Stimulated activated CD4-positive, alpha-beta T cell treated with anti-CD3 and anti-CD28 coated beads, Interleukin-12 subunit alpha, Interleukin-12 subunit beta, amount 100 ng/mL, for 24 hours (primary cell): ENCODE measurements around the gene DSC2.

ENCODE experiments used
- DNase-seq, 2 experiments: peaks; one replicate each; pipeline ENCODE4 v3.0.0-alpha.2; 2020; ENCODE audit warnings: low read depth in 2 of 2

Gene DSC2

DNA sequence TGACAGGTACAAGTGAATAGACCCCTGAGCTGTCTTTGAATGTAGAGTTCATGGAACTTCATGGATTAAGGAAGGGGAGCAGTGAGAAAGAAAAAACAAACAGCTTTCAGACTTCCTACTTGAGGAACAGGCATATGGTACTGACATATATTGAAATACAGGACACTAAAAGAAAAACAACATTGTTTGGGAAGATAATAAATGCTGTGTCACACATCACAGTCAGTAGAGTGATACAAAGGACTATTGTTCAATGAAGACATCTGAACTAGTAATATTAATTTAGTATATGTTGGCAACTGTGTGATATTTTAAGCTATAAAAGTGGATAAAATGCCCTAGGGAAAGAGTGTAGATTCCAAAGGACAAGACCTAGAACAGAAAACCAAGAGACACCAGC lies 3.3 kb downstream of the DSC2 start:
- no peak for DNase-seq

DNA sequence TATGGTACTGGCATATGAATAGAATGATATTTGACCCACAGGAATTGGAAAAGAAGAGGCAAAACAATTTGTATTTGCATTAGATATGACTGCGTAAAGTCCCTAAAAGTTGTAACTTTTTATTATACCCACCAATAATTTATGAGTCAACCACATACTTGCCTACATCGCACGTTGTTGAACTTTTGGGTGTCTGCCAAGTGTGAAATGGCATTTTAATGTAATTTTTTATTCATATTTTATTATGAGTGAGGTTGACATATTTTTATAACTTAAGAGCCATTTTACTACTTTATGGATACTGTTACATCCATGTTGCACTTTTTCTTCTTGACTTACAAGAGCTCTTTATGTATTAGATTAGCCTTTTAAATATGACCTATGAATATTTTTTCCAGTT lies 4.6 kb downstream of the DSC2 start:
- DNase-seq = no peak

DNA sequence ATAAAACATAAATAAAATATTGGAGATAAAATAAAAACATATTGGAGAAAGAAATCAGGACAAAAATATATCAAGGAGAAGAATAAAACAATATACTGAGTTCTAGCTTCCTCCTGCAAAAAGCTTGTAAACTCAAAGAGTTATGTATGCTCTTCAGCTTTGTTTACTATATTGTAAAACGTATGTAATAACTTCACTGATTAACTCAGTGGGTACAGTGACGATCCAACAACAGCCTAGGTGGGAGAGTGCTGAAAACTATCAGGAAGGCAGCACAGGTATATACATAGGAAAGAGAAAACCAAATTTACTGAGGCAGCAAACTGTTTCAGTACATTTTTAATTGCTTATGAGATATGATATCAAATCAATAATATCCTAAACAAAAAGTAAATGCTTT lies 8.3 kb downstream of the DSC2 start:
- no peak for DNase-seq

DNA sequence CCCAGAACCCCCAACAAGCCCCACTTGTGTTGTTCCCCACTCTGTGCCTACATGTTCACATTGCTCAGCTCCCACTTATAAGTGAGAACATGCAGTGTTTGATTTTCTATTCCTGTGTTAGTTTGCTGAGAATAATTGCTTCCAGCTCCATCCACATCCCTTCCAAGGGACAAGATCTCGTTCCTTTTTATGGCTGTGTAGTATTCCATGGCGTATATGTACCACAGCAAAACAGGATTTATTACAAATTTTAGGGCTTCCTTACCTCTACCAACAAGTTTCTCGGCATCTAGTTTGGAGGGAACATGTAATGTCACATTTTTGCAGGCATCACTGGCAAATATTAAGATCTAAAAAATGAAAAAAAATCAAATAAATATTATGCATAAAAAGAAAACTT lies 8.9 kb downstream of the DSC2 start:
- DNase-seq = no peak

DNA sequence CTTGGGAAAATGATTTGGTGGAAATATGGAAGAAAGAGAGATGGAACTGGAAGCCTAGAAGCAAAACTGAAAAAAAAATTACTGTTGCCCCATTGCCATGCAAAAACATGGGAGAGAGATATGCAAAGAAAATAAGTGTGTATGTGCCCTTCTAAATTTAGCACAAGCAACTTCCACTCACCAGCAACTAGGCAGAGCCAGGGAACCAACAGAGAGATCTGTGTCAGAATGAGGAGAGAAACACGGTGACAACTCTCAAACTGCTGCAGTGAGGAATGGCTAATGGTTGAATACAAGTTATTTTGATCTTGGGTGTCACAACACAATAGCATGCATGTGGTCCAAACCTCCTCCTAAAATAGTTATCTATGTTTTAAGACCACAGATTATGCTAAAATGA lies 10.9 kb downstream of the DSC2 start:
- DNase-seq = no peak

DNA sequence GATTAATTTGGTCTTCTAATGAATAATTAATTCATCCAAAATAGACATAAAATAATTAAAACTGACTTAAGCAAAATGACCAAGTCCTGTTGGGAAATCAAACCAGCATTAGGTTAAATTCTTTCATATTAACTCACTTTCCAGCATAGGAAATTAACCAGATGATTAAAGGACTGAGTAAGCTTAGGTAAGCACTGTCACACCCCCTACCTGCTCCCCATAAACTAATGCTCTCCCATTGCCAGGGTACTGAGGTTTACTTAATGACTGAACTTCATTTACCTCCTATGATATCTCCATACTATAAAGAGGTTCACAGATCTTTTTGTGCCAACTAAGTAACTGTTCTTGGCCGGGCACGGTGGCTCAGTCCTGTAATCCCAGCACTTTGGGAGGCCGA lies 13.7 kb downstream of the DSC2 start:
- DNase-seq = no peak

DNA sequence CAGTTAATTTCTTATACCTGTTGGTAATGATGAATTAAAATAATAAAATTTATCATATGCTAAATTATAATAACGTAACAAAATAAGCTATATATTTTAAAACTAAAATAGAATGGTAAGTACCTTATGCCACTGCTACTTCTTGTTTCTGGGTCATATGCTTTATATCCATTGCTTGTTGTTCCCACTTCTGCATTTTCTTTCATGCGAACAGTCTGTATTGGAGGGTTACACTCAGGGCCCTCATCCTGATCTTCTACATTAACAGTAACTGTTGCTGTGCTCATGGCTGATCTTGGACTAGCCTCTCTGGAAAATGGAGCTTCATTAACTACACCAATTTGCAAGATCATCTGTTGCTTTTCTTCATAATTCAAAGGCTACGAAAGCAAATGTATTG lies 22.2 kb downstream of the DSC2 start:
- no peak for DNase-seq

DNA sequence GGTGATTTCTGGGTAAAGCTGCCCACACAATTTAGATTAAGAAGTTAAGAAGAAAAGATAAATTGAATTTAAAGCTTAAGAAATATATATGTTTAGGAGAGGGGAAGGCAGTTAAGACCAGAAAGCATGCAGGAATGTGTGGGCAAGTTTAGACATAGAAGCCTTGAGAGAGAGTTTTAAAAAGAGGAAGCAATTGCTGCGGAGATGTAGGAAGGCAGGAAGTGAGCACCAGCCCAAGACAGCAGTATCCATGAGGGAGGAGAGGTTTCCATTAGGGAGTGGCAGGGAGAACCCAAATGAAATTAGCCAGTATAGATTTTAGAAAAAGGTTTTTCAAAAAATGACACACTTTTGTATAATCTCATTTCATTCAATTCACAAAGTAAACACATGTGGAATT lies 24.3 kb downstream of the DSC2 start:
- no peak for DNase-seq

DNA sequence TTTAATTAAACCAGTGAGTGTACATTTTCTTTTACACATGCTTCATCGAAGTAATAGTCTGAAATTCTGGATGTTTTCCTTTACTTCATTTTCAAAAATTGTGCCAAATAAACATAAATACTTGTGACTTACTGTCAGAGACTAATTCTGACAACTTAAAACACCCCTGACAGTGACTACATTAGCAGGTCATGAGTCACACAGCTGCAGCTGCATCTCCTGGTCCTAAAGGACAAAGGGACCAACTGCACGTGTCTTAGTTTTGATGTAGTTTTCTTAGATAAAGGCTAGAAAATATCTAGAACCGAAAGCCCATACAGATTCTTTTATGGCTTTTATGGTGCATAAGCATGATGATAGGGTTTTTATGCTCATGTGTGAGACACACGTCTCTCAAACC lies 30.0 kb downstream of the DSC2 start:
- DNase-seq = no peak

DNA sequence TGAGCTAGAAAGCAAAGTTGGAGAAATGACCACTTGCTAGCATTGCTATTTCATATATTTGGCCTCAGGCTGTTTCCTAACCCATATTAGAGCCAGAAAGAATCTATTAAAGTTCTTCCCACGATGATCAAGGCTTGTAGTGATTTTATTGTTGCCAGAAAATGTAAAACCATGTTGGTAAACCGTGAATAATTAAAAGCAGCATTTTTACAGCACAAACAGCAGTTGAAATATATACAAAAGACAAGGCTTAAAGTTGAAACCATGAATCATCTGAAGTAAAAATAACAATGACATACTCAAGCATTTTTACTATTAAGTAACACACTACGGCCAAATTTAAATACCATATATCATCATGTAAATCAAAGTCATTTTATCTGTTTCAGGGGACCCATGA lies 32.0 kb downstream of the DSC2 start:
- DNase-seq = no peak

DNA sequence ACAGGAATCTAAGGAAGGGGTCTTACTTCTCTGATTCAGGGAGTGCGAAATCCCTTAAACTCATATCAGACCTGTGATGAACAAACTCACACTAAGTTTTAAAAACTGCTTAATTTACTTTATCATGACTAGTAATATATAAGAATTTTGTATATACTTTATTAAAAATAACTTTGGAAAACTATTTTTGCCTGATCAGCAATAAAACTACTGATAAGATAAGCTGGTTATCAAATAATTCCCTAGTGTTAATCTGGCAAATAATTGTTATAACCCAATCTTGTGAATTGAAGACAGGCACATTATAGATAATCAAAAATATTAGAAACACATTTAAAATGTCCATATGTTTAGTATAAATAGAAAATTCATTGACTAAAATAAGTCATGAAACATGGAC lies 36.0 kb downstream of the DSC2 start:
- no peak for DNase-seq

DNA sequence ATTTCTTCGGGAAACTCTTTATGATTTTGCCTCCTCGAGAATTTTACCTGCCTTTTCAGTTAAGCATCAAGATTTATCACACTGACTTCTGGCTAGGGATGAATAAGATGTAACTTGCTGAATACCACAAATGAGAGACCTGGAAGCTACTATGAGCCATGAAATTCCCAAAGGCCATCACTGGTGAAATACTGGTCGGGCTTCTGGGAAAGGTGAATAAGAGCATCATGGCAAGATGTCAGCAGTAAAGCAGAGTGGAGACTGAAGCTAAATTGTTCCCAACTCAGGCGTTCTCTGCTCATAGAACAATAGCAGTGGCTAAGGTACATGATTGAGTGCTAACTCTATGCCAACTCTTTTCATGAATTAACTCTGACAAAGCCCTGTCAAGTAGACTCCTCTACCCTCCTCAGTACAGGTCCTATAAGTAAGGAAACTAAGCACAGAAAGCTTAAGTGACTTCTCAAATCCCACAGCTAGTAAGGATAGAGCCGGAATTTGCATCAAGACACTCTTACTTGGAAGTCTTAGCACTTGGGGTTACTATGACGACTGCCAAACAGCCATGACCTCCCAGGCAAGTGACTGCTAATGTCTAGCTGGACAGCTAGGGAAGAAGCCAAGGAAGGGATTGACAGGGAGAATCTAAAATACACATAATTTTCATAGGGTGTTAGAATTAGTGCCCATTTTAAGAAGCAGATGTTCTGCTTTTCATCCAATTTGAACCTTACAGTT lies 37.0 kb downstream of the DSC2 start:
- no peak for DNase-seq

DNA sequence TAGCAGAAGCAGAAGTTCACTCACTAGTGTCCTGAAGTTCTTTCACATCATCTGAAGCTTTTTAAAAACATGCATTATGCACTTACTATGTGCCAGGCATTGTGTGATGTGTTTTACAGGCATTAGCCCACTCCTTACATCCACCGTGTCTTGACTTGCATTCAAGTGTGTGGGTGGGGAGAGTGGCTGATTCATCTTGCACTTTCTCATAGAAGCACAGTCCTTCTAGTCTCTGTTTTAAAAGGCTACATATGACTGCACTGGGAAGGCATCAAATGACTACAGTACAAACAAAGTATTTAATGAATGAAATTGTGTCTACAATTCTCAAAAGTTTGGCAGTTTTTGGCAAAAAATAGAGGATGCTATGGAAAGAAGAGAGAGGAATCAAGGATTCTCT lies 38.1 kb downstream of the DSC2 start:
- DNase-seq = no peak

DNA sequence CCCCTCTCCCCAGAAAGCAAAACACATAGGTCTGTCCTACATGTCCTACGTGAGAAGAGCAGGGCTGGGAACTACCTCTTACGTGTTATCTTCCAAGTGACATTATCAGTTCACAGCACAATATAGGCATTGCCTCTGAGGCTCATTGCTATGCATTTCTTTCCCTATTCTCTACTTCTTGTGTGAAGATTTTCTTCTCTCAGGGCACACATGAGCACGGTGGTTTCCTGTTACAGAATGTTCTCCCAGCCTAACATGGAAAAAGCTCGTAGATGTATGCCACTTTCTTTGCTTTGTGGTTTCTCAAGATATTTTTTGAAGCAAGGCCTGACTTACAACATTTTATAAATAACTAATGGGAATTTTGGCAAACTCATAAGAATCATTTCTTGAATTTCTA lies 40.3 kb downstream of the DSC2 start:
- DNase-seq = no peak

DNA sequence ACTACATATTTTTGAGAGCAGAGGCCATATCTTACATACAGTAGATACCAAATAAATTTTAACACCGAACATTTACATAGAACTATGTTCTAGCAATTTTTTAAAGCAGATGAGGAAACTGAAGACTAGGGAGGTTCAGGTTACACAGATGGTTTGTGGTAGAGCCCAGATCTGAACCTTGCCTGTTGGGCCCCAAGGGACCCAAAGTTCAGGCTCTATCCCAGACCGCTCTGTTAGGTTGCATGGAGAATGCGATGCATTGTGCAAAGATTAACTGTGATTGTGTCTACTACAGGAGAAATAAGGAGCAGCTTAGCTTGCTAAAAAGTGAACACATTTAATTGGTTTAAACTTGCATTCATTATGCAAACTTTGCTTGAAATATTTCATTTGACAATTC lies 43.3 kb downstream of the DSC2 start:
- no peak for DNase-seq

DNA sequence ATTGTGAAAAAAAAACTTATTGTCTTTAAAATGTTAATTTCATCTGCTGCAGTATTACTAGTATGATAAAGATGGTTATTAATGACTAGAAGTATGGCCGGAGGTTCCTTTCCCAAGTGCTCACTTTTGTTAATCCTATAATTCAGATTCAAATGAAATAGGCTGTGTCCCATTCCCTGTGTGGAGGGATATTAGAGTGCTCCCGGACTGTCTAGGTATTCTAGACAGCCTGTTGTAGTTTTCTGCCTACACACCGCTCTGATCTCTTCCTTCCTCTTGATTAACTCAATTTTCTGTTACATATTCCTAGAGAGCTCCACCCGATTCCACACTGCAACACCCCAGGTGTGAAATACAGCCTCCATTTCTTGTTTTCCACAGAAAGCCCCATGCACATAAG lies 44.3 kb downstream of the DSC2 start:
- DNase-seq = no peak

DNA sequence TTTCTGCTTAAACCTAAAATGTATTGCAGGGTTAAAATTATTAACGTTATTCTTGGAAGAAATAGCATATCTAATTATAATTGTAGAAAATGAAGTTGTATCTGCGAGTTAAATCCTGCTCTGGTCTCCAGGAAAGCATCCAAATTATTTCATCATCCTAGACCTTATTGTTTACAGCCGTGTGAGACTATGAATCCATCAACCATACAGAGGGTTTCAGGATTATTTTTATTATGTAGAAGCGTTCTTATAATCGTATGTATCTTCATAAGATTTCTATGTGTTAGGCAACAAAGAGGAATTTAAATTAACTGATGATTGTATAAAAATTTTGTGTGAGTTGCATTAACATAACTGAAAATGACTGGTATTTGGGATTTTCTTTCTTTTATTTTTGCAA lies 45.2 kb downstream of the DSC2 start:
- no peak for DNase-seq

DNA sequence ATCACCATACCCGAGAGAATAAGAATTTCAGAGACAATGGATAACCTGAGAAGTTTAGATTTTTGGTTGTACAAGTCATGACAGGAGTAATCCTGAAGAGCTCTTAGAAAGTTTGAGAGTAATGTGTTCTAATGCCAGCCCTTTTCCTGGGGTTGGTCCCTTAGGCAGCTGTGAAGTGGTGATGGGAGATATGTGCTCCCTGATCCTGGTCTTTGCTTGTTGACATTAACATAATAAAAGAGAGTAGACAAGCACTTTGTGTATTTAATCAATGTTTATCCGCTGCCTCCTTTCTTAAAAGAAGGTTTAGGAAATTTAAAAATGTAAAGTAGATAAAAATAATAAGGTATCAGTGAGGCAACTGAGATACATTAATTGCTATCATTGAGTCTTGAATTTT lies 45.9 kb downstream of the DSC2 start:
- DNase-seq = no peak

DNA sequence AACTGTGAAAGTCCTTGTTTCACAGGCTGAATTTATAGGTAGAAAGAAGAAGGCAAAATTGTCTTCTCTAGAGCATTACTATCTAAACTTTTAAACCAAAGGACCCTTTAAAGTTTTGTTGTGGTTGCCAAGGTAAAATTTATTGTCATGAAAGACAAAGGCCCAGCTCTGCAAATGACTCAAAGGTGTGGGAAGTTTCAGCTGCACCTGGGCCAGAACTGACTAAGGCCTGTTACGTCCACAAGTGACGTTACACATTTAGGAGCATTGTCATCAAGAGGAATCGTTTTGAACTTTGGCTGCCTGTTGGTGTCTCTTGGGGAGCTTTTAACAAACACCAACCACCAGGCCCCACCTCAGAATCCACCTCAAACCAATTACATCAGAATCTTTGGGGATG lies 51.6 kb downstream of the DSC2 start:
- DNase-seq = no peak

DNA sequence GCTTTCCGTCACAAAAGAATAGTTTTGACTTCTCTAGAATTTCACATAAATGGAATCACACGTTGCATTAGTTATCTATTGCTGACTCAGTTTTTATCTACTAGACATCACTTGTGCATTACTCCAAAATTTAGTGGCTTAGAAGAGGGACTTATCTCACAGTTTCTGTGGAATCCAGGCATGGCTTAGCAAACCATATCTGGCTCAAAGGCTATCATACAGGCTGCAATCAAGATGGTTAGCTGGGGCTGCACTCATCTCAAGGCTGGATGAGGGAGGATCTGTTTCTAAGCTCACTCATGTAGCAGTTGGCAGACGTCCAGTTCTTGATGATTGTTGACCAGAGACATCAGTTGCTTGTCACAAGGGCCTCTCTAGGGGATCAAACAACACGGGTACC lies 53.0 kb downstream of the DSC2 start:
- DNase-seq = no peak

DNA sequence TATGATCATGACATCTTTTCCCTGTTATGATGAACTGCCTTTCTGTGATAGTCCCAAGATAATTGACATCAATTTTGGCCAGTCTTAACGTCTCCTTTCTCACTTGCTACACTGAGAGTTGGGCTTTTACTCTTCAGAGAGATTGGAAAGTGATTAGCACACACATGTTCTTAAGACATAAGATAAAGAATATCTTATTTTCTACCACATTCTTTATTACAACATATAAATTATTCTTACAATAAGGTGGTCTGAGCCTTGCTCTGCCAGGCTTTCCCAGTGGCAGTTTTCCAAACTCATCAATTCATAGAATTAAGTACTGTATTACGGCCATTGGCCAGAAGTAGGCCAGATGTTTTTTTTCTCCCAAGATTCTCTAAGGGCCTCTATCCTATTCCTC lies 54.0 kb downstream of the DSC2 start:
- no peak for DNase-seq

DNA sequence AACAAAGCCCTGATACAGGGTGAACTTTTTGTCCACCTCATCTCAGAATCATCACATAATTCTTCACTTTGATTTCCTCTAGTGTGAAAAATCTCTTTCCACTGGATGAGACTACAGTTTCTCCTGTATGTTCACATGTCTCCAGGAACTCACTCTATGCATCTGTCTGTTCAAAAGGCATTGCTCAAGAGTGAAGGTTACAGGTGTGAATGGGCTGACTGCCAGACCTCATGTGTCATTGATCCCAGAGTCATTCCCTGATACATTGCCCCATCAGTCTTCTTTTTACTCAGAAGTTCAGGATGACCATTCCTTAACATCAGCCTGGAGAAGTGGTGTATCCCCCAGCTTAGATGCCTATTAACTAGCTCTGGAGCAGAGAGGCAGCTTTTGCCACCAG lies 55.3 kb downstream of the DSC2 start:
- DNase-seq = no peak

DNA sequence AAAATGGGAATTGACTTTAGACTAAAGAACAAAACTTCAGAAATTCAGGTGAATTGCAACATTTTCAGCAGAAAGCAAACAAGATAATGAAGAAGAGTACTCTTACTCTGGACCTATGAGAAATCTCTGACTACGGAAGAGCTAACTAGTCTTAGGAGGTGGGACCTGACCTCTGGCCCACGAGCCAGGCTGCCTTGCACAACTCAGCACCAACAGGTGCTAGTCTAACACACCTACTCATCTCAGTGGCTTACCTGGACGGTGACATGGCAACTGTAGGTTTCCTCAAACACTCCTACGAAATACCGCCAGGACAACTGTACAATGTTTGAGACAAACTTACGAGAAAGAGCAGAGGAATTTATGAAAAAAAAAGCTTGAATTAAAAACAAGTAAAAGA lies 56.6 kb downstream of the DSC2 start:
- no peak for DNase-seq

DNA sequence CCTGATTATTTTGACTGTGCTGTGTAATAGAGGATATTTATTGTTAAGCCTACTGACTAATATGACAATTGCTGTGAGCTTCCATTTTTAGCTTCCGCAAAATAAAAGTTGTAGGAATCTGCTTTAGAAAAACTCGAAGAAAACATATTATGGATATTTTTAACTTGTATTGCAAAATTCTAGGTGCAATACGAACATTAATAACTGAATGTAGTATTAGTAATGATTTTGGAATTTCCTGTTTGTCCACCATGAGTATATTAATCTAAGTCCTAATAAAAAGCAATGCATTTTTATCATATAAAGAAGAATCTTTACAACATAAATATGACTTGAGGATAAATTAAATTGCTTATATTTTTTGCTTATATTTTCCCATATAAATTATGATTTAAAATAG lies 57.3 kb downstream of the DSC2 start:
- DNase-seq = no peak

DNA sequence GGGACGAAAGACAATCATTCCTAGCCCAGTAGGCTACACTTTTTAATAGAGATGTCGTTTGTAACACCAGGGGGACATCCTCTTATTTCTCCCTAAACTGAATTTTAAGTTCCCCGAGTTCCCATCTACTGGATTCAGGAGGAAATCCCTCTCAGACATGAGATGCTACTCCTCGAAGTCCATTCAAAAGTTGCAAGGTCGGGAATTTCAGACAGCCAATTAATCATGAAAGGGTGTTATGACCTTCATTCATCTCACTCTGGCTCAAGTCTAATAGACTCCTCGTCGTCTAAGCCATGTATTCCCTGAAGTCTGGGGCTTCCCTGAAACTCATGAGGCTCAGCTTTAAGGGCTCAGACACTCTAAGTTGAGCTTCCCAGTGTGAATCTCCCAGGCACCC lies 58.5 kb downstream of the DSC2 start:
- DNase-seq = no peak
